HepG2 (cell line): Measurements from ENCODE around the gene HPCAL1. TPM values are rescaled to one million over a fixed set of nuclear protein-coding genes. Genes with fewer than 3 reads are reported as not detected.

Experiments
- ATF1 ChIP-seq: IDR thresholded peaks from 2 replicates; pipeline ENCODE4 v1.6.1; 2016; ENCODE audit warnings: mild to moderate bottlenecking, control low read depth
- ATM ChIP-seq: fragments of 450-650 bp; IDR thresholded peaks from 2 replicates; pipeline ENCODE4 v1.7.1; 2017; ENCODE audit warnings: mild to moderate bottlenecking, borderline replicate concordance
- KDM2A ChIP-seq: sonication (generic); formaldehyde crosslinking; IDR thresholded peaks from 2 replicates; pipeline ENCODE4 v1.4.0; 2020; ENCODE audit warnings: low read depth, missing genetic modification reagents, borderline replicate concordance
- MED8 ChIP-seq: sonication (generic); formaldehyde crosslinking; IDR thresholded peaks from 2 replicates; pipeline ENCODE4 v1.8.1; 2023; ENCODE audit warnings: mild to moderate bottlenecking, missing genetic modification reagents; ENCODE audit not compliant: insufficient replicate concordance
- MXD4 ChIP-seq: IDR thresholded peaks from 2 replicates; pipeline ENCODE4 v1.6.1; 2016; ENCODE audit warnings: mild to moderate bottlenecking, missing biosample characterization, missing genetic modification reagents
- NR2F2 ChIP-seq: IDR thresholded peaks from 2 replicates; pipeline ENCODE4 v1.6.1; 2012; ENCODE audit warnings: low read depth, inconsistent platforms, borderline replicate concordance
- PLRG1 ChIP-seq: fragments of 450-650 bp; conservative IDR thresholded peaks from 2 replicates; pipeline ENCODE4 v1.6.1; 2016
- SRY ChIP-seq: sonication (generic); formaldehyde crosslinking; IDR thresholded peaks from 2 replicates; pipeline ENCODE4 v1.8.0; 2022; ENCODE audit warnings: mild to moderate bottlenecking, missing genetic modification reagents
- SYNCRIP ChIP-seq: fragments of 200-400 bp; formaldehyde crosslinking; IDR thresholded peaks from 2 replicates; pipeline ENCODE4 v1.6.1; 2018; ENCODE audit warnings: mild to moderate bottlenecking, low read depth, low read length; ENCODE audit not compliant: insufficient read depth
- ZBTB42 ChIP-seq: sonication (generic); formaldehyde crosslinking; IDR thresholded peaks from 2 replicates; pipeline ENCODE4 v1.5.0; 2020; ENCODE audit warnings: mild to moderate bottlenecking, missing genetic modification reagents
- ZFP1 ChIP-seq: IDR thresholded peaks from 2 replicates; pipeline ENCODE4 v1.6.1; 2016
- ZMAT3 ChIP-seq: sonication (generic); formaldehyde crosslinking; conservative IDR thresholded peaks from 2 replicates; pipeline ENCODE4 v1.7.0; 2021; ENCODE audit warnings: missing genetic modification reagents
- ZNF317 ChIP-seq: sonication (generic); formaldehyde crosslinking; IDR thresholded peaks from 2 replicates; pipeline ENCODE4 v1.5.0; 2020; ENCODE audit warnings: mild to moderate bottlenecking, missing genetic modification reagents
- ZNF780A ChIP-seq: sonication (generic); formaldehyde crosslinking; IDR thresholded peaks from 2 replicates; pipeline ENCODE4 v1.8.0; 2022; ENCODE audit warnings: mild to moderate bottlenecking, missing genetic modification reagents, moderate library complexity
- polyA plus RNA-seq, 8 experiments: library from polyadenylated mRNA; depleted of rRNA in 3 of 8; stranded (reverse) in 7 of 8; unstranded in 1 of 8; fragments of >200 nt; fragmentation: Illumina TruSeq in 4 of 8; extraction: Trizol in 4 of 8; gene quantifications; 2 replicates each; pipeline versions ENCODE4 v1.2.1 to v1.2.3, GENCODE V29; 2011 to 2016; ENCODE audit warnings: low read depth in 4 of 8, missing spikeins in 1 of 8, mixed read lengths in 1 of 8; ENCODE audit not compliant: insufficient read depth in 1 of 8
- total RNA-seq, 5 experiments: library from RNA; depleted of rRNA; stranded (reverse); fragments of >200 nt; fragmentation: Illumina TruSeq; extraction: Trizol; gene quantifications; 2 replicates each; pipeline ENCODE4 v1.2.3, GENCODE V29; 2016; ENCODE audit warnings: low read depth in 1 of 5
- TF ChIP-seq, protein P1 (sequence below), 2 experiments: sonication (generic) in 1 of 2; formaldehyde crosslinking in 1 of 2; IDR thresholded peaks; 2 replicates each; pipeline versions ENCODE4 v1.4.0 to v1.6.1; 2016 to 2020; ENCODE audit warnings: borderline replicate concordance in 1 of 2, low read depth in 1 of 2, mild to moderate bottlenecking in 1 of 2, missing genetic modification reagents in 1 of 2
- TF ChIP-seq, protein P2 (sequence below): sonication (generic); formaldehyde crosslinking; IDR thresholded peaks from 2 replicates; pipeline ENCODE4 v1.4.0; 2020; ENCODE audit warnings: missing genetic modification reagents
- TF ChIP-seq, protein P3 (sequence below): sonication (generic); formaldehyde crosslinking; IDR thresholded peaks from 2 replicates; pipeline ENCODE4 v1.9.0; 2022; ENCODE audit warnings: low read depth, missing genetic modification reagents
- TF ChIP-seq, protein P4 (sequence below): sonication (generic); formaldehyde crosslinking; IDR thresholded peaks from 2 replicates; pipeline ENCODE4 v1.8.0; 2022; ENCODE audit warnings: low read depth, missing genetic modification reagents
- TF ChIP-seq, protein P5 (sequence below): sonication (generic); formaldehyde crosslinking; IDR thresholded peaks from 2 replicates; pipeline ENCODE4 v1.4.0; 2020; ENCODE audit warnings: missing genetic modification reagents

Gene HPCAL1
- total and polyA plus RNA-seq, 2 of the 13 experiments (the other 11 are each of a cell fraction or from before 2014, with no cell fraction given): 29.5 to 29.9 TPM

DNA sequence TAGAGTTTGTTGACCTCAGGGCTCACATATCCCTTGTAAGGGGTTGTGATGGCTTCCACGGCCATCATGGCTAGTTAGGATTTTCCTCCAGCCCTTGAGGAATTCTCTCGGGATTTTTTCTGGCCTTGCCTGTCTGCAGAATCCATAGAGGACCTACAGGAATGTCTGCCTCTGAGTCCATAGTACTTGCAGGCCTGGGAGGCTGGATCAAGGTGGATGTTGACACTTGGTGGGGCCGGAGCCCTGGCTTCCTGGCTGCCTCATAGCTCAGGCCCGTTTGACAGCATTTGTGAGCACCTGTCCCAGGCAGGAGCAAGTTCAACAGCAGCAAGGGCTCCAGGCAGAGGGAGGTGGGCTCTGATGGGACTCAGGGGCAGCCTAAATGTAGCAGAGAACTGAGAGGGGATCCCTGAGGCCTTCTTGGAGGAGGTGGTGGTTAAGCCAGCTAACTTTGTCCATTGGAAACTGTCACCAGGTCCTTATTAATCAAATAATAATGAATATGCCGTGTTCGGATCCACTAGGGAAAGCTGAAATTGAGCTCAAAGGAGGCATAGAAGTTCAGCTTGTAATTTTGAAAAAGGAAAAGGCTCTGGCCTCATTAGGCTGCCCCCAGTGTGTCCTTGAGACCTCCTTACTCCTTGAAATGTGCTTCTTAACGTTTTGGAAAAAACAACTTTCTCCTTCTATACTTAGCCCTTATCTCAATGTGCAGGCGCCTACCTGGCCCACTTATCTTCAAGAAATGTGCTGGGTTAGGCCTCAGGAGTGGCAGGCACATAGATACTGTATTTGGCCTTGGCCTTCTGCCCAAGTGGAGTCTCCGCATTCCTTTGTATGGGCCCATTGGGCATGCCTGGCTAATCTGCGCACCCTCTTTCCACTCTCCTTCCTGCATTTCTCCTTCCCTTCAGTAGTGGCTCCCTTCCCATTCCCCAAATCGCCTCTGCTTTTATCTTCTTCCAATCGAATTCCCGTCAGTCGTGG, 66.9 kb downstream of the HPCAL1 start (continued):
- TF ChIP-seq, protein P1, sequence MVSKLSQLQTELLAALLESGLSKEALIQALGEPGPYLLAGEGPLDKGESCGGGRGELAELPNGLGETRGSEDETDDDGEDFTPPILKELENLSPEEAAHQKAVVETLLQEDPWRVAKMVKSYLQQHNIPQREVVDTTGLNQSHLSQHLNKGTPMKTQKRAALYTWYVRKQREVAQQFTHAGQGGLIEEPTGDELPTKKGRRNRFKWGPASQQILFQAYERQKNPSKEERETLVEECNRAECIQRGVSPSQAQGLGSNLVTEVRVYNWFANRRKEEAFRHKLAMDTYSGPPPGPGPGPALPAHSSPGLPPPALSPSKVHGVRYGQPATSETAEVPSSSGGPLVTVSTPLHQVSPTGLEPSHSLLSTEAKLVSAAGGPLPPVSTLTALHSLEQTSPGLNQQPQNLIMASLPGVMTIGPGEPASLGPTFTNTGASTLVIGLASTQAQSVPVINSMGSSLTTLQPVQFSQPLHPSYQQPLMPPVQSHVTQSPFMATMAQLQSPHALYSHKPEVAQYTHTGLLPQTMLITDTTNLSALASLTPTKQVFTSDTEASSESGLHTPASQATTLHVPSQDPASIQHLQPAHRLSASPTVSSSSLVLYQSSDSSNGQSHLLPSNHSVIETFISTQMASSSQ (IDR thresholded peaks at IDR 0.05; ENCODE audit: low read depth): no peak
- TF ChIP-seq, protein P1 (CRISPR knock-in tag; IDR thresholded peaks at IDR 0.05; ENCODE audit: borderline replicate concordance): no peak
- TF ChIP-seq, protein P2, sequence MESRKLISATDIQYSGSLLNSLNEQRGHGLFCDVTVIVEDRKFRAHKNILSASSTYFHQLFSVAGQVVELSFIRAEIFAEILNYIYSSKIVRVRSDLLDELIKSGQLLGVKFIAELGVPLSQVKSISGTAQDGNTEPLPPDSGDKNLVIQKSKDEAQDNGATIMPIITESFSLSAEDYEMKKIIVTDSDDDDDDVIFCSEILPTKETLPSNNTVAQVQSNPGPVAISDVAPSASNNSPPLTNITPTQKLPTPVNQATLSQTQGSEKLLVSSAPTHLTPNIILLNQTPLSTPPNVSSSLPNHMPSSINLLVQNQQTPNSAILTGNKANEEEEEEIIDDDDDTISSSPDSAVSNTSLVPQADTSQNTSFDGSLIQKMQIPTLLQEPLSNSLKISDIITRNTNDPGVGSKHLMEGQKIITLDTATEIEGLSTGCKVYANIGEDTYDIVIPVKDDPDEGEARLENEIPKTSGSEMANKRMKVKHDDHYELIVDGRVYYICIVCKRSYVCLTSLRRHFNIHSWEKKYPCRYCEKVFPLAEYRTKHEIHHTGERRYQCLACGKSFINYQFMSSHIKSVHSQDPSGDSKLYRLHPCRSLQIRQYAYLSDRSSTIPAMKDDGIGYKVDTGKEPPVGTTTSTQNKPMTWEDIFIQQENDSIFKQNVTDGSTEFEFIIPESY (CRISPR knock-in tag): no peak
- TF ChIP-seq PLRG1 (no peak), SYNCRIP (no peak), MED8 (no peak), SRY (CRISPR knock-in tag) (no peak), ZNF780A (no peak), KDM2A (CRISPR knock-in tag) (no peak), ATF1 (no peak), ZFP1 (CRISPR knock-in tag) (no peak), NR2F2 (no peak), ZMAT3 (CRISPR knock-in tag) (no peak), MXD4 (peak; percentile 45; the same call in 1 of the 2 replicates), ATM (no peak), ZNF317 (CRISPR knock-in tag) (no peak), ZBTB42 (CRISPR knock-in tag) (no peak)
- TF ChIP-seq, protein P3, sequence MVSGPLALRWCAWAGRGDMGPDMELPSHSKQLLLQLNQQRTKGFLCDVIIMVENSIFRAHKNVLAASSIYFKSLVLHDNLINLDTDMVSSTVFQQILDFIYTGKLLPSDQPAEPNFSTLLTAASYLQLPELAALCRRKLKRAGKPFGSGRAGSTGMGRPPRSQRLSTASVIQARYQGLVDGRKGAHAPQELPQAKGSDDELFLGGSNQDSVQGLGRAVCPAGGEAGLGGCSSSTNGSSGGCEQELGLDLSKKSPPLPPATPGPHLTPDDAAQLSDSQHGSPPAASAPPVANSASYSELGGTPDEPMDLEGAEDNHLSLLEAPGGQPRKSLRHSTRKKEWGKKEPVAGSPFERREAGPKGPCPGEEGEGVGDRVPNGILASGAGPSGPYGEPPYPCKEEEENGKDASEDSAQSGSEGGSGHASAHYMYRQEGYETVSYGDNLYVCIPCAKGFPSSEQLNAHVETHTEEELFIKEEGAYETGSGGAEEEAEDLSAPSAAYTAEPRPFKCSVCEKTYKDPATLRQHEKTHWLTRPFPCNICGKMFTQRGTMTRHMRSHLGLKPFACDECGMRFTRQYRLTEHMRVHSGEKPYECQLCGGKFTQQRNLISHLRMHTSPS (CRISPR knock-in tag): no peak
- TF ChIP-seq, protein P4, sequence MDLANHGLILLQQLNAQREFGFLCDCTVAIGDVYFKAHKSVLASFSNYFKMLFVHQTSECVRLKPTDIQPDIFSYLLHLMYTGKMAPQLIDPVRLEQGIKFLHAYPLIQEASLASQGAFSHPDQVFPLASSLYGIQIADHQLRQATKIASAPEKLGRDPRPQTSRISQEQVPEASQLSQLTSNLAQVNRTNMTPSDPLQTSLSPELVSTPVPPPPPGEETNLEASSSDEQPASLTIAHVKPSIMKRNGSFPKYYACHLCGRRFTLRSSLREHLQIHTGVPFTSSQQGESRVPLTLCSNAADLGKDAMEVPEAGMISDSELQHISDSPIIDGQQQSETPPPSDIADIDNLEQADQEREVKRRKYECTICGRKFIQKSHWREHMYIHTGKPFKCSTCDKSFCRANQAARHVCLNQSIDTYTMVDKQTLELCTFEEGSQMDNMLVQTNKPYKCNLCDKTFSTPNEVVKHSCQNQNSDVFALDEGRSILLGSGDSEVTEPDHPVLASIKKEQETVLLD (CRISPR knock-in tag): no peak
- TF ChIP-seq, protein P5, sequence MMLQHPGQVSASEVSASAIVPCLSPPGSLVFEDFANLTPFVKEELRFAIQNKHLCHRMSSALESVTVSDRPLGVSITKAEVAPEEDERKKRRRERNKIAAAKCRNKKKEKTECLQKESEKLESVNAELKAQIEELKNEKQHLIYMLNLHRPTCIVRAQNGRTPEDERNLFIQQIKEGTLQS (CRISPR knock-in tag): no peak
